Nephron (organoid): ENCODE measurements around the gene IRF4.

Experiments used
- H3K27ac Mint-ChIP-seq, 3 experiments: 2 replicates each; pipeline ENCODE4 v1.8.0; 2020; ENCODE audit warnings: mixed read lengths in 3 of 3, mild to moderate bottlenecking in 2 of 3, moderate library complexity in 1 of 3
- H3K27me3 Mint-ChIP-seq: 2 replicates; pipeline ENCODE4 v1.8.0; 2021; ENCODE audit warnings: low read depth, mild to moderate bottlenecking, moderate library complexity, mixed read lengths
- H3K36me3 Mint-ChIP-seq: 2 replicates; pipeline ENCODE4 v1.8.0; 2020; ENCODE audit warnings: low read depth, mixed read lengths
- H3K4me1 Mint-ChIP-seq: 2 replicates; pipeline ENCODE4 v1.8.0; 2020; ENCODE audit warnings: mixed read lengths
- H3K4me3 Mint-ChIP-seq, 3 experiments: 2 replicates each; pipeline ENCODE4 v1.8.0; 2020; ENCODE audit warnings: mild to moderate bottlenecking in 3 of 3, mixed read lengths in 3 of 3, moderate library complexity in 2 of 3
- H3K9me3 Mint-ChIP-seq: 2 replicates; pipeline ENCODE4 v1.8.0; 2020; ENCODE audit warnings: mixed read lengths
- TF ChIP-seq, protein P1 (sequence below), 3 experiments: fragments of 200-600 bp; sonication (generic); IDR thresholded peaks; one replicate each; pipeline ENCODE4 v1.5.0; 2021; ENCODE audit warnings: antibody characterized with exemption in 3 of 3; ENCODE audit not compliant: unreplicated experiment in 3 of 3

The IRF4 gene

DNA sequence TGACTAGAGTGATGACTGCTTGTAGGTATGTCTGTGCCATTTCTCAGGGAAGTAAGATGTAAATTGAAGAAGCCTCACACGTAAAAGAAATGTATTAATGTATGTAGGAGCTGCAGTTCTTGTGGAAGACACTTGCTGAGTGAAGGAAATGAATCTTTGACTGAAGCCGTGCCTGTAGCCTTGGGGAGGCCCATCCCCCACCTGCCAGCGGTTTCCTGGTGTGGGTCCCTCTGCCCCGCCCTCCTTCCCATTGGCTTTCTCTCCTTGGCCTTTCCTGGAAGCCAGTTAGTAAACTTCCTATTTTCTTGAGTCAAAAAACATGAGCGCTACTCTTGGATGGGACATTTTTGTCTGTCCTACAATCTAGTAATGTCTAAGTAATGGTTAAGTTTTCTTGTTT lies 16.6 kb downstream of the IRF4 start:
- peaks cover 23% of the 10 kb centered on the region for H3K4me1 Mint-ChIP-seq
- TF ChIP-seq, protein P1, sequence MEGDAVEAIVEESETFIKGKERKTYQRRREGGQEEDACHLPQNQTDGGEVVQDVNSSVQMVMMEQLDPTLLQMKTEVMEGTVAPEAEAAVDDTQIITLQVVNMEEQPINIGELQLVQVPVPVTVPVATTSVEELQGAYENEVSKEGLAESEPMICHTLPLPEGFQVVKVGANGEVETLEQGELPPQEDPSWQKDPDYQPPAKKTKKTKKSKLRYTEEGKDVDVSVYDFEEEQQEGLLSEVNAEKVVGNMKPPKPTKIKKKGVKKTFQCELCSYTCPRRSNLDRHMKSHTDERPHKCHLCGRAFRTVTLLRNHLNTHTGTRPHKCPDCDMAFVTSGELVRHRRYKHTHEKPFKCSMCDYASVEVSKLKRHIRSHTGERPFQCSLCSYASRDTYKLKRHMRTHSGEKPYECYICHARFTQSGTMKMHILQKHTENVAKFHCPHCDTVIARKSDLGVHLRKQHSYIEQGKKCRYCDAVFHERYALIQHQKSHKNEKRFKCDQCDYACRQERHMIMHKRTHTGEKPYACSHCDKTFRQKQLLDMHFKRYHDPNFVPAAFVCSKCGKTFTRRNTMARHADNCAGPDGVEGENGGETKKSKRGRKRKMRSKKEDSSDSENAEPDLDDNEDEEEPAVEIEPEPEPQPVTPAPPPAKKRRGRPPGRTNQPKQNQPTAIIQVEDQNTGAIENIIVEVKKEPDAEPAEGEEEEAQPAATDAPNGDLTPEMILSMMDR (IDR thresholded peaks at IDR 0.05; ENCODE audit: unreplicated experiment in 3 of 3) = no peak
- H3K27ac Mint-ChIP-seq = no peak overlapping the region
- peaks cover 3% of the 10 kb centered on the region for H3K9me3 Mint-ChIP-seq
- H3K27me3 Mint-ChIP-seq = peaks cover 33% of the 10 kb centered on the region
- H3K36me3 Mint-ChIP-seq = no peaks in the 10 kb centered on the region
- H3K4me3 Mint-ChIP-seq = no peak overlapping the region

DNA sequence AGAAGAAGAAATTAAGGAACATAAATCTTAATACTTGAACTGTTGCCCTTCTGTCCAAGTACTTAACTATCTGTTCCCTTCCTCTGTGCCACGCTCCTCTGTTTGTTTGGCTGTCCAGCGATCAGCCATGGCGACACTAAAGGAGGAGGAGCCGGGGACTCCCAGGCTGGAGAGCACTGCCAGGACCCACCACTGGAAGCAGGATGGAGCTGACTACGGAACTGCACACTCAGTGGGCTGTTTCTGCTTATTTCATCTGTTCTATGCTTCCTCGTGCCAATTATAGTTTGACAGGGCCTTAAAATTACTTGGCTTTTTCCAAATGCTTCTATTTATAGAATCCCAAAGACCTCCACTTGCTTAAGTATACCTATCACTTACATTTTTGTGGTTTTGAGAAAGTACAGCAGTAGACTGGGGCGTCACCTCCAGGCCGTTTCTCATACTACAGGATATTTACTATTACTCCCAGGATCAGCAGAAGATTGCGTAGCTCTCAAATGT lies 17.1 kb downstream of the IRF4 start:
- Mint-ChIP-seq H3K4me1 (peaks cover 23% of the 10 kb centered on the region), H3K27ac (peak overlapping the region in 1 of 3 experiments; percentile 16), H3K27me3 (peaks cover 31% of the 10 kb centered on the region), H3K9me3 (peaks cover 3% of the 10 kb centered on the region), H3K4me3 (peak overlapping the region in 1 of 3 experiments; percentile 21), H3K36me3 (no peaks in the 10 kb centered on the region)
- TF ChIP-seq, protein P1 (IDR thresholded peaks at IDR 0.05; ENCODE audit: unreplicated experiment in 3 of 3) = peak; percentile 44 to 60 (median 48)

DNA sequence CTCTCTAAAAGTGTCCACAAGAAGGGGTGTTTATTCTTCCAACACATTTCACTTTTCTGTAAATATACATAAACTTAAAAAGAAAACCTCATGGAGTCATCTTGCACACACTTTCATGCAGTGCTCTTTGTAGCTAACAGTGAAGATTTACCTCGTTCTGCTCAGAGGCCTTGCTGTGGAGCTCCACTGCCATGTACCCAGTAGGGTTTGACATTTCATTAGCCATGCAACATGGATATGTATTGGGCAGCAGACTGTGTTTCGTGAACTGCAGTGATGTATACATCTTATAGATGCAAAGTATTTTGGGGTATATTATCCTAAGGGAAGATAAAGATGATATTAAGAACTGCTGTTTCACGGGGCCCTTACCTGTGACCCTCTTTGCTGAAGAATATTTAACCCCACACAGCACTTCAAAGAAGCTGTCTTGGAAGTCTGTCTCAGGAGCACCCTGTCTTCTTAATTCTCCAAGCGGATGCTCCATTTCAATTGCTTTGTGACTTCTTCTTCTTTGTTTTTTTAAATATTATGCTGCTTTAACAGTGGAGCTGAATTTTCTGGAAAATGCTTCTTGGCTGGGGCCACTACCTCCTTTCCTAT lies 17.9 kb downstream of the IRF4 start:
- Mint-ChIP-seq H3K4me1 (peaks cover 23% of the 10 kb centered on the region), H3K36me3 (no peaks in the 10 kb centered on the region), H3K27ac (no peak overlapping the region), H3K27me3 (peaks cover 25% of the 10 kb centered on the region), H3K4me3 (no peak overlapping the region), H3K9me3 (peaks cover under 1% of the 10 kb centered on the region)
- TF ChIP-seq, protein P1 (IDR thresholded peaks at IDR 0.05; ENCODE audit: unreplicated experiment in 3 of 3) = no peak

DNA sequence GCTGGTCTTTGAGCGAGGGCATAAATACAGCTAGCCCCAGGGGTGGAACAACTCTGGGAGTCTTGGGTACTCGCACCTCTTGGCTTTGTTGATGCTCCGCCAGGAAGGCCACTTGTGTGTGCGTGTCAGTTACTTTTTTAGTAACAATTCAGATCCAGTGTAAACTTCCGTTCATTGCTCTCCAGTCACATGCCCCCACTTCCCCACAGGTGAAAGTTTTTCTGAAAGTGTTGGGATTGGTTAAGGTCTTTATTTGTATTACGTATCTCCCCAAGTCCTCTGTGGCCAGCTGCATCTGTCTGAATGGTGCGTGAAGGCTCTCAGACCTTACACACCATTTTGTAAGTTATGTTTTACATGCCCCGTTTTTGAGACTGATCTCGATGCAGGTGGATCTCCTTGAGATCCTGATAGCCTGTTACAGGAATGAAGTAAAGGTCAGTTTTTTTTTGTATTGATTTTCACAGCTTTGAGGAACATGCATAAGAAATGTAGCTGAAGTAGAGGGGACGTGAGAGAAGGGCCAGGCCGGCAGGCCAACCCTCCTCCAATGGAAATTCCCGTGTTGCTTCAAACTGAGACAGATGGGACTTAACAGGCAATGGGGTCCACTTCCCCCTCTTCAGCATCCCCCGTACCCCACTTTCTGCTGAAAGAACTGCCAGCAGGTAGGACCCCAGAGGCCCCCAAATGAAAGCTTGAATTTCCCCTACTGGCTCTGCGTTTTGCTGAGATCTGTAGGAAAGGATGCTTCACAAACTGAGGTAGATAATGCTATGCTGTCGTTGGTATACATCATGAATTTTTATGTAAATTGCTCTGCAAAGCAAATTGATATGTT lies 19.2 kb downstream of the IRF4 start:
- Mint-ChIP-seq H3K4me1 (peaks cover 23% of the 10 kb centered on the region), H3K27ac (no peak overlapping the region), H3K9me3 (peaks cover 4% of the 10 kb centered on the region), H3K4me3 (no peak overlapping the region), H3K27me3 (peaks cover 19% of the 10 kb centered on the region), H3K36me3 (no peaks in the 10 kb centered on the region)
- TF ChIP-seq, protein P1 (IDR thresholded peaks at IDR 0.05; ENCODE audit: unreplicated experiment in 3 of 3) = no peak

DNA sequence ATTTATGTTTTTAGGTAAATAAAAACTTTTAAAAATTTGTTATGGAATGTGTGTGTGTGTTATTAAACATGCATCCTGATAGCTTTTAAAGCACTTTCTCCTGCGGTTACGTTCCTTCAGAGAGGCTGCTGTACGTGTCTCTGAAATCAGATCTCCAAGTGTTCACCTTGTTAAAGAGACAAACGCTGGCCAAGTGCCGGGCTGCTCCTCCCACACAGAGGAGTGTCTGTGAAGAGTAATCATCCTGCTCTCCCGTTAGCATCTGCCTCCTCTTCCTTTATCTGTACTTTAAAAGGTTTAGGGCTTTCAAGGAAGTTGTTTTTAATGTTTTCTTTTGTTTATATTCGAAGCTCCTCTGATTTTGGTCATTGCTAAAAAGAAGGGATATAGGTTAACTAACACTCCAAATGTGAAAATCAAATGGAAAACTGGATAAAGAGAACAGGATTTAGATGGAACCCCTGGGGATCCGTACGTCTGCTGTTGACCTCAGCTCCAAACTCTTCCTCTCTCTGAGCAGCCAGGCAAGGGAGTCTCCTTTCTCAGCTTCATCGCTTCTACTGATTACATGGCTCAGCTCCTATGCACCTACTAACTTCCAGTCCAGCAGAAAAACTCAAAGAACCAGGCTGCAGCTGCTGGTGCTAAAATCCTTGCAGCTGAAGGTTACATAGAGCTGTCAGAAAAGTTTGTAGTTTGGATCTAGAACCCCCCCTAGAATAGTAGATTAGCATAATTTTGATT lies 20.0 kb downstream of the IRF4 start:
- H3K36me3 Mint-ChIP-seq = no peaks in the 10 kb centered on the region
- TF ChIP-seq, protein P1 (IDR thresholded peaks at IDR 0.05; ENCODE audit: unreplicated experiment in 3 of 3) = no peak
- H3K27me3 Mint-ChIP-seq = peaks cover 19% of the 10 kb centered on the region
- peaks cover 7% of the 10 kb centered on the region for H3K9me3 Mint-ChIP-seq
- no peak overlapping the region for H3K4me3 Mint-ChIP-seq
- H3K4me1 Mint-ChIP-seq = peaks cover 23% of the 10 kb centered on the region
- H3K27ac Mint-ChIP-seq = no peak overlapping the region
